Mononuclear cell (primary cell): Measurements from ENCODE around the gene DDR2. TPM values are rescaled to one million over a fixed set of nuclear protein-coding genes. Genes with fewer than 3 reads are reported as not detected.

Experiments
- H3K27me3 ChIP-seq: 2 replicates; pipeline ENCODE4 v1.6.0; 2011; ENCODE audit warnings: low read length, control low read depth; ENCODE audit not compliant: insufficient read depth
- H3K4me1 ChIP-seq: 2 replicates; pipeline ENCODE4 v1.5.1; 2011; ENCODE audit warnings: mild to moderate bottlenecking, low read length, control low read depth; ENCODE audit not compliant: insufficient read depth
- H3K4me3 ChIP-seq: 2 replicates; pipeline ENCODE4 v1.5.1; 2011; ENCODE audit warnings: mild to moderate bottlenecking, low read length, moderate library complexity
- H3K9me3 ChIP-seq: 2 replicates; pipeline ENCODE4 v1.5.1; 2011; ENCODE audit warnings: low read depth, mild to moderate bottlenecking, control low read depth, low read length
- total RNA-seq: library from RNA; depleted of rRNA; stranded (reverse); fragments of >200 nt; gene quantifications from one replicate; pipeline ENCODE4 v1.2.3, GENCODE V29; 2012

Gene DDR2
- total RNA-seq, 1 donor = 1.2 TPM

DNA sequence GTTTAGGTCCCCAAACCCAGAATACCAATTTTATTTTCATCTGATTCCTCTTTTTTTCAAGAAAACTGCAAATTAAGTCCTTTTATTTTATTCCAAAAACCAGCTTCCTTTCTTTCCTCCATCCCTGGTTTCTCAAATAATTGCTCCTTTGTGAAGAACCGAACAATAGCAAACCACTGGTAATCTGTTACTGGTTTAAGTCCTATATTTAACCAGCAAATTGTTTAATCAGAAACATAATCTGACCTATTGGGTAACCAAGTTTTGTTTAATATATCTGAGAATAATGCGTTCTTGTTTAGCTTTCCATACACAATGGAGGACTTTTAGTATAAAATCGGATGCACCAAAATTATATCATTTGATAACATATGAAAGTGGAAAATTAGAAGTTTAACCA lies 13.2 kb upstream of the DDR2 start:
- no peak overlapping the region for H3K4me3 ChIP-seq
- peaks cover 16% of the 10 kb centered on the region for H3K9me3 ChIP-seq
- H3K27me3 ChIP-seq = no peaks in the 10 kb centered on the region
- H3K4me1 ChIP-seq = no peaks in the 10 kb centered on the region

DNA sequence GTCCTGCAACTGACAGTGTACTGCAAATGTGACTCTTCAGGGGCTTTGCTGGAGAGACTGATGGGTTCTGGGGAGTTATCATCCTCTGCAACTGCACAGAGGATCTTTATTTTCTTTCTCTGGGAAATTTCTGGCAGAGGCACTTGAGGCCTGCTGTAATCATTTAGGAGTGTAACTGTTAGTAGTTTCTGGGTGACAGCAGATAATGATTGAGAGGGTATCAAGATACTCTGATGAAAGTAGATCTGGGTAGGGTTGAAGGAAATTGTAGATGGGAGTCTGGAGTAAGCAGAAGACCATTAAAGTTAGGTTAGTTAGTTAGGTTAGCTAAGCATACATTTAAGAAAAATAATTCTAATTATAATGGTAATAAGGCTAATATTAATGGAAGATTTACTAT lies 11.0 kb upstream of the DDR2 start:
- H3K4me1 ChIP-seq = no peaks in the 10 kb centered on the region
- H3K4me3 ChIP-seq = no peak overlapping the region
- peaks cover 16% of the 10 kb centered on the region for H3K9me3 ChIP-seq
- H3K27me3 ChIP-seq = no peaks in the 10 kb centered on the region

DNA sequence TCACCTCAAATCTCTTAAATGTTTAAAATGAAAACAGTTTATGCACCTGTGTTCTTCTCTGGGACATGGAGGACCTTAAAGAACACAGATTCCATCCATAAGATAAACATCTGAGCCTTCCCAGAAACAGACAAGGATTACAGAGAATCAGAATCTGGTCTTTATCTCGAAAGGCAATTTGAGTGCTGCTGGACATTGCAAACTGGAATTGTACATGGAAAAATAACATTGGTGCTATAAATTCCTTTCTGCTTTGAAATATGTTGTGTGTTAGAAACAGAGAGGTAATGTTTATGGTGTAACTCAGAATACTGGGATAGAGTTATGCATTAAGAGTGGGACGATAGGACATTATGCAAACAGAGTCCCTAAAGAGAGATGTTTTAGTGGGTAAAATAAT lies 6.6 kb upstream of the DDR2 start:
- no peaks in the 10 kb centered on the region for H3K9me3 ChIP-seq
- H3K4me1 ChIP-seq = no peaks in the 10 kb centered on the region
- H3K4me3 ChIP-seq = no peak overlapping the region
- no peaks in the 10 kb centered on the region for H3K27me3 ChIP-seq

DNA sequence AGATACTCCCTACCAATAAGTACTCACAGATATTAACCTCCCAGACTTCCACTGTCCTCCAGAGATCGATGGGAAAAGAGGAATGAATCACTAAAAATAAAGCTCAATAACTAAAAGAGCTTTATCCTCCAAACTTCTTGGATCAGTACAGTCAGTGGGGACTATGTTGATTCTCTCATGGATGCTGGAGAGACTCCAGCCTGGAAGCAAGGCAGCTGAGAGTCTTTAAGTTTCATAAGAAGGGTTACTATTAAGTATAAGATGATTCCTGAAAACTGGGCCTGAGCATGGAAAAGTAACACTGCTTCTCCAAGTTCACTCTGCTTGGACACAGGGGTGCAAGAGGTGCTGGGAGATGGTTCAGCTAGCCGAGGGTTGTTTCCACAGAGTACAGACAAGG lies 6.2 kb upstream of the DDR2 start:
- Histone ChIP-seq H3K4me1 (no peaks in the 10 kb centered on the region), H3K4me3 (no peak overlapping the region), H3K9me3 (no peaks in the 10 kb centered on the region), H3K27me3 (no peaks in the 10 kb centered on the region)

DNA sequence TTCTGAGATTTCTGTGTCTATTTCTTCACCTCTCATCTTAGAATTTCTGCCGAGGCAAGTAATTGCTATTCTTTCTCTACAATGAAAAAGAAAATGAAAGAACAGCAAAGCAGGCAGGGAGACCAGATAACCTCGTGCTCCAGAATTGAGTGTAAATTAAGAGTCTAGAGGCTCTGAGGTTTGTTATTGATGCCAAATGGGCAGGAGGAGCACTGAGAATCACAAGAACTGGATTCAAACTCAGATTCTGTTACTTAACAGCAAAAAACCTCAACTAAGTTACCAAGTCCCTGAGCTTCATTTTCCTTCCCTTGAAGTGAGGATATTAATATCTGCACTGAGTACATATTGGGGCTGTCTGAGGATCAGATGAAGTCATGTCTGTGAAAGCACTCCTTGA lies 5.5 kb upstream of the DDR2 start:
- H3K27me3 ChIP-seq = no peaks in the 10 kb centered on the region
- no peak overlapping the region for H3K4me3 ChIP-seq
- no peaks in the 10 kb centered on the region for H3K4me1 ChIP-seq
- H3K9me3 ChIP-seq = no peaks in the 10 kb centered on the region

DNA sequence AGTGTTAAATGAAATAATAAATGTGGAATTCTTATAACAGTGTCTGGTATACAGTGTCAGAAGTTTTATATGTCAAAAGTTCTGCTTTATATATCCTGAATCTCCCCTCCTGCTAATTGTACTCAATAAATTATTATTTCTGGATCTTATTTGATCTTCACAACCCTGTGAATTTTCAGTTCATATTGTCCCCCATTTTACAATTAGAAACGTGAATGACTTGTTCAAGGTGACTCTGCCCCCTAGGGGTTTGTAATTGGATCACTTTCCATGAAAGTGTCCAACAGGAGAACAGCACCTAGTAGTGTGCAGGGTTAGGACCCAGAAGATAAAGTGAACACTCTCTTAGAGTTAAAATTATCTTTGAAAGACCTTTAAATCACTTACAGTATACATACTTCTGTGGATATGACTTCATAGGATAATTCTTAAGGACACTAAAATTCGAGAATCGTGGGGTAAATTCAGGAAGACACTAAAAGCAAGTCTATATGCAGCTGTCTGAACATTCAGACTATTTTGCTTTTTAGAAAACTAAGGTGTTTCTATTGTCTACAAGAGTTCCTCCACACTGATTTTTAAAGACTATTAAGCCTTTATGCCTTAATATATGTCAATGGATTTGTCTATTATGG lies 4.5 kb upstream of the DDR2 start:
- Histone ChIP-seq H3K4me1 (no peaks in the 10 kb centered on the region), H3K4me3 (no peak overlapping the region), H3K9me3 (no peaks in the 10 kb centered on the region), H3K27me3 (no peaks in the 10 kb centered on the region)

DNA sequence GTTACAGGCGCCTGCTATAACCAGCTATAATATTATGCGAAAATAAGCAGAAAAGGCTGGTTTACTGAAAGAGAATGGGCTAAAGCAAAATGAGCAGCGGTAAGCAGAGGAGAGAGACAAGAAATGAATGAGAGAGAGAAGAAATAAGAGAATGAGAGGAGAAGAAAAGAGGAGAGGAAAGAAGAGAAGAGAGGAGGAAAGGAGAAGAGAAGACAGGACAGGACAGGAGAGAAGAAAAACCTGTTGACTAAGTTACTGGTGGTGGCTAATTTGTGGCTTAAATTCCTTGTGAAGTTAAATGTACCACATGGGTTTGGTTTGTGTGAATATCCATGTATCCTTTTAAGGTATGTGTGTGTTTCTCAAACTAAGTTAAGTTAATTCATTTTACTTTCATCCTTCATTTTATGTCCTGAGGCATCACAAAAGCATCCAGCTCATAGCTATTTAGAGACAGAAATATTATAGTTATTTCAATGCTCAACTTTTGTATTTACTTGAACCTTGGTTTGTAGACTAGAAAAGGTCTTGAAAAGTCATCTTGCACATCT lies 3.1 kb upstream of the DDR2 start:
- no peaks in the 10 kb centered on the region for H3K4me1 ChIP-seq
- no peak overlapping the region for H3K4me3 ChIP-seq
- H3K9me3 ChIP-seq = no peaks in the 10 kb centered on the region
- no peaks in the 10 kb centered on the region for H3K27me3 ChIP-seq

DNA sequence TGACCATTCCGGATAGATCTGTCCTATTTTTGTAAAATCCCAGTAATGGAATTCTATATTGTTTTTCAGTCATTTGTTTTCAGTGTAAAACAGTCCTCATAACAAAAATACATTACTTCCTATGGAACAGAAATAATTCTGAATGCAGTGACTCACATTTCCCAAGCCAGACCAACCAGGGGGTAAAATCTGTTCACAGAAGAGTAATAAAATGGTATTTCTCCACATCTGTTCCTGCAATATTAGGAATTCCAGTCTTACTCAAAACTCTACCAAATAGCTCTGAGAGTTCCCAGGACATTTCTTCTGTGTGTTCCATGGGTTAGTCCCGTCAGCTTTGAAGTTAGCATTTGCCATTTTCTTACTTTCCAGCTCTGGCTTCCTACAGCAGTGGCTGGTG lies 2.6 kb upstream of the DDR2 start:
- no peak overlapping the region for H3K4me3 ChIP-seq
- no peaks in the 10 kb centered on the region for H3K4me1 ChIP-seq
- no peaks in the 10 kb centered on the region for H3K27me3 ChIP-seq
- H3K9me3 ChIP-seq = no peaks in the 10 kb centered on the region

DNA sequence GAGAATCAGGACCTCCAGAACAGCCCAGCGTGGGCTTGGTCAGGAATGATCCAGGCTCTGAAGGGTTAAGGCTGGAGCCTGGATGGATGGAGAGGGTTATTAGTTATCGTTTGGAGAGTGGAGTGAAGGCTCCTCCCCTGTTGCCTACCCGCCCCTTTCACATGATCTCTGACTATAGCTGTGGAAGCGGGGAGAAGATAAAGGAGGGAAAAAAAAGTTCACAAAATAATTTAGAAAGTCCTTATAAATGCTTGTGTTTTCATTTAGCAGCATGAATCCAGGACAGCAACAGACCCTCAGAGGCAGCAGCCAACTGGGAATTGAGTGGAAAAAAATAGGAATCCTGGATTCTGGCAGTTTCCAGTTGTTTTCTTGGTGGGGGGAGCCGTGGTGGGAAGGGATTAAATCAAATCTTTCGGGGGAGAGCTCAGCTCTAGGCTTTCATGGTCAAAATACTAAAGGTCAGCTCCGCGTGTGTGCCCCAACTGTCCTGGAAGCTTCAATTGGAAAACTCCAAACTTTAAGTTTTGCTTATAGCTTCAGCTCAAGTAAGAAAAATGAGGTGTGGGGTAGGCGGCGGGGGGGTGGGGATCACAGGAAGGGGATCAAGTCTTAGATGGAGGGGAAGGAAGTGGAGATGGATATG lies 595 bp upstream of the DDR2 start:
- Histone ChIP-seq H3K4me1 (no peaks in the 10 kb centered on the region), H3K27me3 (no peaks in the 10 kb centered on the region), H3K9me3 (no peaks in the 10 kb centered on the region), H3K4me3 (no peak overlapping the region)

DNA sequence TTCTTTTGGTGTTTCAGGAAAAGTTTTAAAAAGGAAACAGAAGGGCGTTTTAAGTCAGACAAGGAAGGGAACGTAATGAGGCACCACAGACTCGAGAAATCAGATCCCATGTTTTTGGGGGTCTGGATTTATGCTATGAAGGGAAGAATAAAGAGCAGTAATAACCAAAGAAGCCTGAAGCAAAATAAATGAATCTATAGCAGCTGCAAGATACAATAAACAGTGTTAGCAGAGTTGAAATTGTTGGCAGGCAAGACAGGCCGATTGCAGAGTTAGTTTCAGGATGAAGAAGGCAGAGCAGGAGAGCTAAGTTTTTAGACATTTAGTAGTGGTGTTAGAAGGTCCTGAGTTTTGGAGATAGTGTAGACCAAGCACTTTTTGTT lies 425 bp downstream of the DDR2 start:
- H3K4me3 ChIP-seq = no peak overlapping the region
- H3K4me1 ChIP-seq = no peaks in the 10 kb centered on the region
- no peaks in the 10 kb centered on the region for H3K9me3 ChIP-seq
- H3K27me3 ChIP-seq = no peaks in the 10 kb centered on the region

DNA sequence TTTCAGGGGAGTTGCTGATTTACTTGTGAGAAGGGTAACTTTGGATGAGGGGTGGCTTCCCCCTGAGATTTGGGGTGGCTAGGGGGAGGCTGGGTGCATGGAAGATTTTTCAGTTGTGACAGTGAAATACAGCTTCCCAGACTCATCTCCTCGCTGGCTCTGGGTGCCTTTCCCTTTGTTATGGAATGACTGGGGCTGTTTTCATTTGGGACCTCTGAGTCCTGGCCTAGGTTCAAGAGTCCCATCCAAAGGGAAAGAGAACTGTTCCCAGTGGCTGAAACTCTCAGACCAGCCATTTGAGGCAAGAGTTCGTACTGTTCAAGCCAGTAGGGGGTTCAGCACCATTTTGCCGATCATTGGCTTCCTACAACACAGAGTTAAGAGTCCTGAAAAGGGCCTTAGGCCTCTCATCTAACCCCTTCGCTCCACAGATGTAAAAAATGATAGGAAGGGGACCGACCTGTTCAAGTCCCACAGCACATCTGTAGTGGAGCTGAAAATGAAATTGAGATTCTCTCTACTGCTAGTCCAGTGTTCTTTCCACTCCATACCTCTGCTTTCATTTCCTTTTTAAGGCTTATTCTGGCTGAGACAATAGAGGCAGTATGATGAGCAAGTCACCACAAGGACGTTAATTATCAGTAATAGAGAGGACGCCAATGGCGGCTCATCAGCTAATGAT lies 958 bp downstream of the DDR2 start:
- H3K4me3 ChIP-seq = no peak overlapping the region
- no peaks in the 10 kb centered on the region for H3K27me3 ChIP-seq
- H3K4me1 ChIP-seq = no peaks in the 10 kb centered on the region

DNA sequence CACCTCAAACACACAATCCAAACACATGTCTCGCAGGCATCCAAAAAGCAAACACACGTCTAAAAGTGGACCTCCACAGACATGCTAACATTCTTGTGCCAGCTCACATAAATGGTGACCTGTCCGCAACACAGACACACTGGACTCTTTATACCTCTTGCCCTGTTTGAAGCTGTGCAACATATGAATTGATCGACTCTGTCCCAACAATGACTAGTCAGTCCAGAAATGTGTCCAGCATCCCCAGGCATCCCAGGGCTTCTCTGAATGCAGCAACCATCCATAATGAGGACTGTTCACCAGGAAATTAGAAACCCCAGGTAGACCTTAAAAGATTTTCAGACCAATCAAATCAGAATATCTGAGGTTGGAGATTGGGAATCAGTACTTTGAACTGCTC lies 3.2 kb downstream of the DDR2 start:
- Histone ChIP-seq H3K4me3 (no peak overlapping the region), H3K27me3 (no peaks in the 10 kb centered on the region)

More for the DNA sequence above, 958 bp downstream of the DDR2 start:
- H3K9me3 ChIP-seq = no peaks in the 10 kb centered on the region

DNA sequence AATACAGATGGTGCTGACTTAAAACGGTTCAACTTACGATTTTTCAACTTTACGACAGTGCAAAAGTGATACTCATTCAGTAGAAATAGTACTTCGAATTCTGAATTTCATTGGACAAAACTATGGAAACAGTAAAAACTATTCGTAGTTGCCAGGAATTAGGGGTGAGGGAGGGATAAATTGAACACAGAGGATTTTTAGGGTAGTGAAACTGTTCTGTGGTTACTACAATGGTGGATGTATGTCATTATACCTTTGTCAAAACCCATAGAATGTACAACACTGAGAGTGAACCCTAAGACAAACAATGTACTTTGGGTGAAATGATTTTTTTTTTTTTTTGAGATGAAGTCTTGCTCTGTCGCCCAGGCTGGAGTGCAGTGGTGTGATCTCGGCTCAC lies 7.5 kb downstream of the DDR2 start:
- Histone ChIP-seq H3K4me3 (no peak overlapping the region), H3K4me1 (no peaks in the 10 kb centered on the region), H3K27me3 (no peaks in the 10 kb centered on the region), H3K9me3 (no peaks in the 10 kb centered on the region)

More for the DNA sequence above, 3.2 kb downstream of the DDR2 start:
- no peaks in the 10 kb centered on the region for H3K9me3 ChIP-seq
- no peaks in the 10 kb centered on the region for H3K4me1 ChIP-seq

DNA sequence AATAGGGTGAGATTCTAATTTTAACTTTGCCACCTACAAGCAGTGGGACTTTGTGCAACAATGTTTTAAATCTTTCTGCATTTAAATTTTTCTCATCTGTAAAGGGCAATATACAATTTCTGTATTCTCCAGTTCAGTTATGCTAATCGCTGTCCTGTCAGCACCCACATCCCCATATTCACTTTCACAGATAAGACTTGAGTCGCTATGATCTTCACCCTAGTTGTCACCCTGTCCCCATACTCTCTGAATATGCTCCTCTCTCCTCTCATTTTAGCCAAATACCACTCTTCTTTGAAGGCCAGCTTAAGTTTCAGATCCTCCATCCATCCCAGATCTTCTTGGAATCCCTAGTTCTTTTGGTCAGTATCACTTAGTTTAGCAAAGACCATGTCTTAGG lies 8.8 kb downstream of the DDR2 start:
- Histone ChIP-seq H3K27me3 (no peaks in the 10 kb centered on the region), H3K4me3 (no peak overlapping the region), H3K9me3 (no peaks in the 10 kb centered on the region), H3K4me1 (no peaks in the 10 kb centered on the region)

DNA sequence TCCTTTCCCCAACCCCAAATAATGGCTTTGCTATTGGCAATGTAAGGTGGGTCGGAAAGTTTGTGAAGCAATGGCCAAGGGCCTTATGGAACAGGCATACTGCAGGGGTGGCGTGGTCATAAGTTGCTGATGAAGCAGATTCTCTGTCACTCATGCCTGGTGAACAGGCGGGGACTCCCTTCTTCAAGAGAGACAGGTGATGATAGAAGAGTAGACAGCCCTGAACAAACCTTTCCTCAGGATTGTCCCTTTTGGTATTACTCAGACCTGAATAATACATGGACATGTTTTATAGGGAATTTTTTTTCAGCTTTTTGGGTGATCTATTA lies 12.7 kb downstream of the DDR2 start:
- Histone ChIP-seq H3K27me3 (no peaks in the 10 kb centered on the region), H3K4me1 (no peaks in the 10 kb centered on the region), H3K4me3 (no peak overlapping the region), H3K9me3 (no peaks in the 10 kb centered on the region)

DNA sequence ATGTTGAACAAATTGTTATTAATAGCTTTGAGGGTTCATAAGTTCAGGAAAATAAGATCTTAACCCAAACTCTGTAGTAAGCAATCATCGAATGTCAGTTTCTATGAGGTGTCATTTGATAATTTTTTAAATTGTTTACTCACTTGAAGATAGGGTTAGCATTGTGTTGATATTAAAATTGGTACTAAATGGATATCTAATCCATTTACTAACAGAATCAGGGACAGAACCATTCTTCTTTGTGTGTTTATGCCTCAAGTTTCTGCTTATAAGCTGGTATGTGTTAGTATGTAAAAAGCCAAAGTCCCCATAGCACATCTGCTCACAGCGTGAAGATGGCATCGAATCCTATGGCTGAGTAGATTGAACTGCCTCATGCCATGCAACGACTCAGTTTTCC lies 13.4 kb downstream of the DDR2 start:
- Histone ChIP-seq H3K27me3 (no peaks in the 10 kb centered on the region), H3K4me1 (no peaks in the 10 kb centered on the region), H3K9me3 (no peaks in the 10 kb centered on the region), H3K4me3 (no peak overlapping the region)
